Measurements from ENCODE around the gene CNTNAP2. TPM values are rescaled to one million over a fixed set of nuclear protein-coding genes. Genes with fewer than 3 reads are reported as not detected.

Gene CNTNAP2
- total RNA-seq, 1 donor from 2014 or later: 0.27 TPM

- Mint-ChIP-seq H3K36me3 (ENCODE audit: low read depth) (no peaks in the 10 kb centered on the region), H3K4me1 (ENCODE audit: low read depth) (no peaks in the 10 kb centered on the region)
Observed at GRCh38 chr7:147161405-147161804, 1044.8 kb downstream of the CNTNAP2 start.

GRCh38 chr7:147170341-147171012, 1053.9 kb downstream of the CNTNAP2 start:
- H3K4me1 Mint-ChIP-seq (ENCODE audit: low read depth): no peaks in the 10 kb centered on the region
- no peak for TF ChIP-seq CTCF (IDR thresholded peaks at IDR 0.05)
- no peak overlapping the region for H3K4me3 Mint-ChIP-seq (ENCODE audit: unreplicated experiment)
- H3K36me3 Mint-ChIP-seq (ENCODE audit: low read depth): no peaks in the 10 kb centered on the region
- peak; percentile 72 for DNase-seq (ENCODE audit: low spot score)
- H3K9me3 Mint-ChIP-seq (ENCODE audit: low read depth): peaks cover 5% of the 10 kb centered on the region
- H3K27me3 Mint-ChIP-seq (ENCODE audit: low read depth): peaks cover 2% of the 10 kb centered on the region
- no peak overlapping the region for H3K27ac Mint-ChIP-seq (ENCODE audit: unreplicated experiment)

More at GRCh38 chr7:147161405-147161804, 1044.8 kb downstream of the CNTNAP2 start:
- no peak for DNase-seq (ENCODE audit: low spot score)
- Mint-ChIP-seq H3K27me3 (ENCODE audit: low read depth) (peaks cover 3% of the 10 kb centered on the region), H3K4me3 (ENCODE audit: unreplicated experiment) (no peak overlapping the region), H3K9me3 (ENCODE audit: low read depth) (peaks cover 5% of the 10 kb centered on the region), H3K27ac (ENCODE audit: unreplicated experiment) (no peak overlapping the region)
- TF ChIP-seq CTCF (IDR thresholded peaks at IDR 0.05): no peak

GRCh38 chr7:147171013-147171391, 1054.4 kb downstream of the CNTNAP2 start:
- H3K4me3 Mint-ChIP-seq (ENCODE audit: unreplicated experiment): no peak overlapping the region

GRCh38 chr7:147173883-147174282, 1057.3 kb downstream of the CNTNAP2 start:
- Mint-ChIP-seq H3K4me1 (ENCODE audit: low read depth) (no peaks in the 10 kb centered on the region), H3K4me3 (ENCODE audit: unreplicated experiment) (no peak overlapping the region), H3K36me3 (ENCODE audit: low read depth) (no peaks in the 10 kb centered on the region), H3K27me3 (ENCODE audit: low read depth) (peaks cover 2% of the 10 kb centered on the region), H3K27ac (ENCODE audit: unreplicated experiment) (no peak overlapping the region), H3K9me3 (ENCODE audit: low read depth) (no peaks in the 10 kb centered on the region)
- TF ChIP-seq CTCF (IDR thresholded peaks at IDR 0.05): no peak
- no peak for DNase-seq (ENCODE audit: low spot score)

More at GRCh38 chr7:147171013-147171391, 1054.4 kb downstream of the CNTNAP2 start:
- no peaks in the 10 kb centered on the region for H3K36me3 Mint-ChIP-seq (ENCODE audit: low read depth)
- no peaks in the 10 kb centered on the region for H3K4me1 Mint-ChIP-seq (ENCODE audit: low read depth)
- peaks cover 2% of the 10 kb centered on the region for H3K27me3 Mint-ChIP-seq (ENCODE audit: low read depth)
- TF ChIP-seq CTCF (IDR thresholded peaks at IDR 0.05): no peak
- H3K9me3 Mint-ChIP-seq (ENCODE audit: low read depth): peaks cover 2% of the 10 kb centered on the region
- DNase-seq (ENCODE audit: low spot score): no peak
- no peak overlapping the region for H3K27ac Mint-ChIP-seq (ENCODE audit: unreplicated experiment)

GRCh38 chr7:147182874-147183273, 1066.3 kb downstream of the CNTNAP2 start:
- no peak for DNase-seq (ENCODE audit: low spot score)
- no peak overlapping the region for H3K27ac Mint-ChIP-seq (ENCODE audit: unreplicated experiment)
- no peak overlapping the region for H3K4me3 Mint-ChIP-seq (ENCODE audit: unreplicated experiment)
- no peaks in the 10 kb centered on the region for H3K27me3 Mint-ChIP-seq (ENCODE audit: low read depth)
- no peaks in the 10 kb centered on the region for H3K9me3 Mint-ChIP-seq (ENCODE audit: low read depth)
- H3K4me1 Mint-ChIP-seq (ENCODE audit: low read depth): peaks cover 4% of the 10 kb centered on the region
- TF ChIP-seq CTCF (IDR thresholded peaks at IDR 0.05): no peak
- H3K36me3 Mint-ChIP-seq (ENCODE audit: low read depth): no peaks in the 10 kb centered on the region
